GM23338 (cell line): Measurements from ENCODE around the gene MYO1A. TPM values are rescaled to one million over a fixed set of nuclear protein-coding genes. Genes with fewer than 3 reads are reported as not detected.

Experiments
- ATAC-seq: fragments of 200-7000 bp; cut with Tn5 transposase; 3 replicates; pipeline ENCODE4 v1.9.1; 2020
- DNase-seq: peaks from one replicate; pipeline ENCODE4 v3.0.0-alpha.2; 2015; ENCODE audit warnings: low spot score
- H2AFZ ChIP-seq: fragments of 200-600 bp; sonication (generic); 2 replicates; pipeline ENCODE4 v1.8.0; 2016; ENCODE audit warnings: antibody characterized with exemption, mild to moderate bottlenecking, moderate library complexity
- H3F3A ChIP-seq: fragments of 200-600 bp; sonication (generic); replicated peaks from 2 replicates; pipeline ENCODE4 v1.8.0; 2017; ENCODE audit warnings: antibody characterized with exemption, mixed run types, low read depth
- H3K27ac ChIP-seq: fragments of 200-600 bp; sonication (generic); 2 replicates; pipeline ENCODE4 v1.6.1; 2016; ENCODE audit warnings: low read depth
- H3K27me3 ChIP-seq: fragments of 200-600 bp; sonication (generic); 2 replicates; pipeline ENCODE4 v1.8.0; 2016; ENCODE audit warnings: mild to moderate bottlenecking, mixed run types, moderate library complexity; ENCODE audit not compliant: insufficient read depth
- H3K36me3 ChIP-seq: fragments of 200-600 bp; sonication (generic); 2 replicates; pipeline ENCODE4 v1.8.0; 2016; ENCODE audit warnings: mild to moderate bottlenecking; ENCODE audit not compliant: insufficient read depth
- H3K4me1 ChIP-seq: fragments of 200-600 bp; sonication (generic); 2 replicates; pipeline ENCODE4 v1.8.0; 2016; ENCODE audit warnings: mild to moderate bottlenecking, moderate library complexity; ENCODE audit not compliant: insufficient read depth
- H3K4me2 ChIP-seq: fragments of 200-600 bp; sonication (generic); 2 replicates; pipeline ENCODE4 v1.7.1; 2017; ENCODE audit warnings: mixed run types
- H3K4me3 ChIP-seq: fragments of 200-600 bp; sonication (generic); 2 replicates; pipeline ENCODE4 v1.6.1; 2016; ENCODE audit warnings: mixed run types
- H3K79me2 ChIP-seq: fragments of 200-600 bp; sonication (generic); replicated peaks from 2 replicates; pipeline ENCODE4 v1.8.0; 2017; ENCODE audit warnings: mild to moderate bottlenecking; ENCODE audit not compliant: insufficient read depth
- H3K9me2 ChIP-seq: fragments of 200-600 bp; sonication (generic); 2 replicates; pipeline ENCODE4 v1.8.0; 2017; ENCODE audit not compliant: insufficient read depth
- H4K20me1 ChIP-seq: fragments of 200-600 bp; sonication (generic); replicated peaks from 2 replicates; pipeline ENCODE4 v1.8.0; 2017; ENCODE audit warnings: mild to moderate bottlenecking; ENCODE audit not compliant: insufficient read depth
- H3K27ac Mint-ChIP-seq: 2 replicates; pipeline ENCODE4 v1.8.0; 2020; ENCODE audit warnings: inconsistent platforms, mild to moderate bottlenecking, moderate library complexity, mixed read lengths
- H3K27me3 Mint-ChIP-seq: 3 replicates; pipeline ENCODE4 v1.8.0; 2022; ENCODE audit warnings: low read depth, mild to moderate bottlenecking, moderate library complexity, mixed read lengths, inconsistent platforms; ENCODE audit not compliant: insufficient read depth, poor library complexity
- H3K36me3 Mint-ChIP-seq: 3 replicates; pipeline ENCODE4 v1.8.0; 2021; ENCODE audit warnings: low read depth, mild to moderate bottlenecking, inconsistent platforms, moderate library complexity, mixed read lengths
- H3K4me1 Mint-ChIP-seq: 3 replicates; pipeline ENCODE4 v1.8.0; 2020; ENCODE audit warnings: mild to moderate bottlenecking, inconsistent platforms, mixed read lengths
- H3K4me3 Mint-ChIP-seq: 3 replicates; pipeline ENCODE4 v1.8.0; 2021; ENCODE audit warnings: moderate library complexity, mild to moderate bottlenecking, inconsistent platforms, mixed read lengths
- H3K9me3 Mint-ChIP-seq: 3 replicates; pipeline ENCODE4 v1.8.0; 2020; ENCODE audit warnings: moderate library complexity, mild to moderate bottlenecking, inconsistent platforms, mixed read lengths
- EZH2phosphoT487 ChIP-seq: fragments of 200-600 bp; sonication (generic); IDR thresholded peaks from one replicate; pipeline ENCODE4 v1.8.1; 2018; ENCODE audit warnings: antibody characterized with exemption; ENCODE audit not compliant: unreplicated experiment
- NANOG ChIP-seq: IDR thresholded peaks from 2 replicates; pipeline ENCODE4 v1.6.1; 2016; ENCODE audit warnings: antibody characterized with exemption, borderline replicate concordance
- ZNF331 ChIP-seq: fragments of 250-450 bp; sonication (Bioruptor Pico); IDR thresholded peaks from 2 replicates; pipeline ENCODE4 v1.5.0; 2020; ENCODE audit warnings: low read depth, mild to moderate bottlenecking, moderate library complexity
- polyA plus RNA-seq: library from polyadenylated mRNA; unstranded; fragments of >200 nt; fragmentation: Nextera tagmentation; extraction: Ambion mirVana; gene quantifications from 2 replicates; pipeline ENCODE4 v1.2.1, GENCODE V29; 2016
- total RNA-seq: library from RNA; depleted of rRNA; stranded (reverse); fragments of >200 nt; shearing (Covaris generic); gene quantifications from 2 replicates; pipeline ENCODE4 v1.2.3, GENCODE V29; 2014
- TF ChIP-seq, protein P1 (sequence below), 2 experiments: fragments of 200-600 bp in 1 of 2; sonication (generic) in 1 of 2; conservative IDR thresholded peaks; 2 replicates each; pipeline versions ENCODE4 v1.5.1 to v1.6.1; 2016 to 2017; ENCODE audit warnings: antibody characterized with exemption in 2 of 2, low read depth in 2 of 2, mild to moderate bottlenecking in 2 of 2, moderate library complexity in 1 of 2

Gene MYO1A
- total and polyA plus RNA-seq, 2 experiments from 2014 or later = not detected

- TF ChIP-seq, protein P1, sequence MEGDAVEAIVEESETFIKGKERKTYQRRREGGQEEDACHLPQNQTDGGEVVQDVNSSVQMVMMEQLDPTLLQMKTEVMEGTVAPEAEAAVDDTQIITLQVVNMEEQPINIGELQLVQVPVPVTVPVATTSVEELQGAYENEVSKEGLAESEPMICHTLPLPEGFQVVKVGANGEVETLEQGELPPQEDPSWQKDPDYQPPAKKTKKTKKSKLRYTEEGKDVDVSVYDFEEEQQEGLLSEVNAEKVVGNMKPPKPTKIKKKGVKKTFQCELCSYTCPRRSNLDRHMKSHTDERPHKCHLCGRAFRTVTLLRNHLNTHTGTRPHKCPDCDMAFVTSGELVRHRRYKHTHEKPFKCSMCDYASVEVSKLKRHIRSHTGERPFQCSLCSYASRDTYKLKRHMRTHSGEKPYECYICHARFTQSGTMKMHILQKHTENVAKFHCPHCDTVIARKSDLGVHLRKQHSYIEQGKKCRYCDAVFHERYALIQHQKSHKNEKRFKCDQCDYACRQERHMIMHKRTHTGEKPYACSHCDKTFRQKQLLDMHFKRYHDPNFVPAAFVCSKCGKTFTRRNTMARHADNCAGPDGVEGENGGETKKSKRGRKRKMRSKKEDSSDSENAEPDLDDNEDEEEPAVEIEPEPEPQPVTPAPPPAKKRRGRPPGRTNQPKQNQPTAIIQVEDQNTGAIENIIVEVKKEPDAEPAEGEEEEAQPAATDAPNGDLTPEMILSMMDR (conservative IDR thresholded peaks at IDR 0.05; ENCODE audit: low read depth in 2 of 2) = no peak
- no peak for TF ChIP-seq NANOG
Measured at GRCh38 chr12:56995201-56995929, 54.6 kb downstream of the MYO1A start (continued).

DNA sequence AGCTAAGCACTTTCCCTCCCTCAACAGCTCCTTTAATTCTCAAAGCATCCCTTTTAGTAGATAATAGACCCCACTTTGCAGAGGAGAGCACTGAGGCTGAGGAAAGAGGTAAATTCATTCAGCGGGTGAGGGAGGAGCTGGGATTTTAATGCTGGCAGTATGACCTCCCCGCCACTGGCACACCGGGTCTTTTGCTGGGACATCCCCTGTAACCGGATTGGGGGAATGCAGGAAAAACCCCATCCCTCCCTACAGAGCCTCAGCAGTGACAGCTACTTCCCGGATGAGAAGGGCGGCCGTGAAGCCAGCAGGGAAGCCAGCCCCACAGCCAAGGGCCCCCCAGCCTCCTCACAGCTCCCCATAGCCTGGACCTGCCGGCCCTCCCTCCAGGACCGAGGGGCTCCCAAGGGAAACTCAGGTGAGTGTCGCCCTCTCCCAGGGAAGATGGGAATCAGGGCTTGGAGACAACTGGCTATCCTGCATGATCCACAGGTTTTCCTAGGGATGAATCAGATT is 55.6 kb downstream of the MYO1A start:
- Mint-ChIP-seq H3K27ac (no peak overlapping the region; the same call in 1 of the 2 replicates), H3K4me1 (peaks cover 8% of the 10 kb centered on the region), H3K27me3 (peaks cover 8% of the 10 kb centered on the region), H3K9me3 (no peaks in the 10 kb centered on the region), H3K4me3 (no peak overlapping the region), H3K36me3 (peaks cover 12% of the 10 kb centered on the region; the same call in 2 of the 3 replicates)
- no peak overlapping the region for H2AFZ ChIP-seq
- no peak overlapping the region for H3K4me3 ChIP-seq
- no peaks in the 10 kb centered on the region for H3K9me2 ChIP-seq
- no peak overlapping the region for H3K4me2 ChIP-seq
- H3K79me2 ChIP-seq = peaks cover 3% of the 10 kb centered on the region
- ATAC-seq (peak; percentile 18; the same call in 2 of the 3 replicates), DNase-seq (no peak)
- H4K20me1 ChIP-seq = peaks cover 2% of the 10 kb centered on the region; the same call in 1 of the 2 replicates
- no peaks in the 10 kb centered on the region for H3K4me1 ChIP-seq
- H3F3A ChIP-seq = no peaks in the 10 kb centered on the region
- no peaks in the 10 kb centered on the region for H3K27me3 ChIP-seq
- TF ChIP-seq, protein P1 (conservative IDR thresholded peaks at IDR 0.05; ENCODE audit: low read depth in 2 of 2) = peak in 1 of 2 experiments; percentile 15; a peak in 1 of 4 replicates
- TF ChIP-seq ZNF331 (CRISPR knock-in tag) = no peak
- H3K36me3 ChIP-seq = no peaks in the 10 kb centered on the region
- no peak overlapping the region for H3K27ac ChIP-seq

DNA sequence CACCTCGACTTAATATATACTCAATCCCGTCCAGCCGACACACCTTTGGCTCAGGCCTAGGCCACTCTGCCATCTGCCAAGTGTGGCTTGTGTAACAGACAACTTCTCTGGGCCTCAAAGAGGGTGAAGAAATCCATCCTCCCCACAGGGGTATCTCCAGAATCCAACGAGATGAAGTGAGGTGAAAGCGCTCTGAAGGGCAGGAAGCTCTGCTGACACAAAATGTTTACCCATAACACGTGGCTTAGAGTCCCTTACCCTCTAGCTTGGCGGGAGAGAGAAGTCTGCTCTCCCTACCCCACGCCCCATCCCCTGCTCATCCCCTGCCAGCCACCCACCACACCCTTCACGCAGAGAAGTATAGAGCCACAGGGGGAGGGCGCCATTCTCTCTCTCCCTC is 56.6 kb downstream of the MYO1A start:
- Histone ChIP-seq H3K4me1 (peaks cover 2% of the 10 kb centered on the region), H4K20me1 (no peaks in the 10 kb centered on the region; the same call in 1 of the 2 replicates), H3K4me2 (no peak overlapping the region), H3K27me3 (no peaks in the 10 kb centered on the region), H2AFZ (no peak overlapping the region), H3K4me3 (no peak overlapping the region), H3K27ac (no peak overlapping the region), H3K9me2 (no peaks in the 10 kb centered on the region), H3K79me2 (no peaks in the 10 kb centered on the region), H3F3A (no peaks in the 10 kb centered on the region), H3K36me3 (no peaks in the 10 kb centered on the region)
- DNase-seq (no peak), ATAC-seq (peak; percentile 35)
- H3K27me3 Mint-ChIP-seq = peaks cover 6% of the 10 kb centered on the region
- H3K36me3 Mint-ChIP-seq = peaks cover 4% of the 10 kb centered on the region; the same call in 1 of the 3 replicates
- H3K4me1 Mint-ChIP-seq = peaks cover 10% of the 10 kb centered on the region
- H3K9me3 Mint-ChIP-seq = no peaks in the 10 kb centered on the region
- no peak for TF ChIP-seq EZH2phosphoT487
- TF ChIP-seq, protein P1 (conservative IDR thresholded peaks at IDR 0.05; ENCODE audit: low read depth in 2 of 2) = peak in 1 of 2 experiments; percentile 11; a peak in 1 of 4 replicates
- no peak overlapping the region for H3K4me3 Mint-ChIP-seq
- H3K27ac Mint-ChIP-seq = no peak overlapping the region
